ENCODE data around the gene KIF24.
"Not testable (repeated sequence)": the region's sequence is repeated elsewhere in the genome, so short reads cannot be mapped to it uniquely, and the experiment has no call there.

The KIF24 gene, protein sequence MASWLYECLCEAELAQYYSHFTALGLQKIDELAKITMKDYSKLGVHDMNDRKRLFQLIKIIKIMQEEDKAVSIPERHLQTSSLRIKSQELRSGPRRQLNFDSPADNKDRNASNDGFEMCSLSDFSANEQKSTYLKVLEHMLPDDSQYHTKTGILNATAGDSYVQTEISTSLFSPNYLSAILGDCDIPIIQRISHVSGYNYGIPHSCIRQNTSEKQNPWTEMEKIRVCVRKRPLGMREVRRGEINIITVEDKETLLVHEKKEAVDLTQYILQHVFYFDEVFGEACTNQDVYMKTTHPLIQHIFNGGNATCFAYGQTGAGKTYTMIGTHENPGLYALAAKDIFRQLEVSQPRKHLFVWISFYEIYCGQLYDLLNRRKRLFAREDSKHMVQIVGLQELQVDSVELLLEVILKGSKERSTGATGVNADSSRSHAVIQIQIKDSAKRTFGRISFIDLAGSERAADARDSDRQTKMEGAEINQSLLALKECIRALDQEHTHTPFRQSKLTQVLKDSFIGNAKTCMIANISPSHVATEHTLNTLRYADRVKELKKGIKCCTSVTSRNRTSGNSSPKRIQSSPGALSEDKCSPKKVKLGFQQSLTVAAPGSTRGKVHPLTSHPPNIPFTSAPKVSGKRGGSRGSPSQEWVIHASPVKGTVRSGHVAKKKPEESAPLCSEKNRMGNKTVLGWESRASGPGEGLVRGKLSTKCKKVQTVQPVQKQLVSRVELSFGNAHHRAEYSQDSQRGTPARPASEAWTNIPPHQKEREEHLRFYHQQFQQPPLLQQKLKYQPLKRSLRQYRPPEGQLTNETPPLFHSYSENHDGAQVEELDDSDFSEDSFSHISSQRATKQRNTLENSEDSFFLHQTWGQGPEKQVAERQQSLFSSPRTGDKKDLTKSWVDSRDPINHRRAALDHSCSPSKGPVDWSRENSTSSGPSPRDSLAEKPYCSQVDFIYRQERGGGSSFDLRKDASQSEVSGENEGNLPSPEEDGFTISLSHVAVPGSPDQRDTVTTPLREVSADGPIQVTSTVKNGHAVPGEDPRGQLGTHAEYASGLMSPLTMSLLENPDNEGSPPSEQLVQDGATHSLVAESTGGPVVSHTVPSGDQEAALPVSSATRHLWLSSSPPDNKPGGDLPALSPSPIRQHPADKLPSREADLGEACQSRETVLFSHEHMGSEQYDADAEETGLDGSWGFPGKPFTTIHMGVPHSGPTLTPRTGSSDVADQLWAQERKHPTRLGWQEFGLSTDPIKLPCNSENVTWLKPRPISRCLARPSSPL (N-terminal part only)

DNA sequence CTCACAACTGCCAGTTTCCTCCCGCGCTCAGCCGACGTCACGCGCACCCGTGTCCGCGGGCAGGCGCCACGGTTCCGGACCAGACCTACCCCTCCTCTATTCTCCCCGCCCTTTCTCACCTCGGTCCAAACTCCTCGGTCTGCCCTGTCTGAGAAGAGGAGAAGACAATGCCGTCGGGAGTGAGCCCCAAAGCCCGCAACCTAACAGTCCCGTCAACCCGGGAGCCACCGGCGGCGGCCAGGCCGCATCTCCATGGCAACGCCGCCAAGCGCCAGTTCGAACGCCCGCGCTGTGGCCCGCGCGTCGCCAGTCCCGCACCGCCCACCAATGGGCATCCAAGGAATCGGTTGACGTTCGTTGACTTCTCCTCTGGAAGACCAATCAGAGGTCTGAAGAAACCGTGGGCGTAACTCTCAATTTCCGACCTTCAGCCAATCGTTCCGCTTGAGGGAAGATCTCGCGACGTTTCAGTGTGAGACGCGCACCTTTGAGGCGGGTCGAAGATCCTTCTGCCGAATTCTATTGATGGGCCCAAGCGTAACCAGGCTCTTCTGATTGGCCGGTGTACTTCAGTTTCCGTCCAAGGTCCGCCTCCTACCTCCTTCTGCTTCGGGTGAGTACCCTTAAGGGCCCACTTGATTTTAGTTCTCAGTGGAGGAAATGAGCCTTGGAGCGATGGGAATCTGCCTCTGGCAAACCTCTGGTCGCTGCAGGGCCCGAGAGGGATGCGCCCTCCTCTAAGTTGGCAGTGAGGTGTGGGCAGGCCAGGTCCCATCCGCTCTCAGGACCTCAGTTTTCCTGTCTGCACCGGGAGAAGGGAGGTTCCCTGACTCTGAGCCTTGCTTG, at the start of gene KIF24, which contains the start of gene NUDT2:
Gene KIF24 (minus strand): TSS at position 282 of the 846 bp plus-strand sequence. CDS start 17,922 bp downstream, outside the sequence.
Gene NUDT2 (plus strand): TSS at position 583 of the 846 bp plus-strand sequence. CDS start 9,471 bp downstream, outside the sequence.
- peak; percentile 100 for DNase-seq (ENCODE audit: low spot score)

DNA sequence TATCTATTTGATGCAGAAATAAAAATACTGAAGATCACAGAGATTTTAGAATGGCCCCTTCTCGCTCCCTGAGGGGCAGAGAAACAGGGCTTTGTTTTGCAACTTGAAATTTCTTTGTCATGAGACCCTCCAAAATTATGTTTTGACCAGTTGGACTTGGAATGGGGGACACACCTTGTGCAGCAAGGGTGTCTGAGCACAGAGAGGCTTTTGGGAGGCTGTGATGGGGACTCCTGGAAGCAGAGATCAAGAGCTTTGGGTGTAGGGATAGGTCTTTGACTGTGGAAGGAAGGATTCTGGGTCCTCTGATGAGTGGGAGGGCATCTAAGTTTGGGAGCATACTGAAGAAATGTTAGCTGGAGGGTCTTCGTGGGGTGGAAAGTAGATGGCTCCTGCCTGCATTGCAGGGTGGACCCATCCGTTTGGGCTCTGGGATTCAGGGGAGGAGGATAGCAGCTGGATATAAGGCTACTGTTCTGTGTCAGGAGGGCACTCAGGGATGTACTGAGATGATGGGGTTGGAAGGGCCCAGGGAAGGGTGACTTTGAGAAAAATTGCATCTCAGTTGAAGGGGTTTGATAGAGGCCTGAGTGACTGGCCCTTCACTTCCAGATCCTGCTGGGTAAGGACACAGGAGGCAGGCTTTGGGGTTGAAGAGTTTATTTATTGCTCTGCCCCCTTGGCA, 49.5 kb upstream of the KIF24 start:
- DNase-seq (ENCODE audit: low spot score) = no peak

DNA sequence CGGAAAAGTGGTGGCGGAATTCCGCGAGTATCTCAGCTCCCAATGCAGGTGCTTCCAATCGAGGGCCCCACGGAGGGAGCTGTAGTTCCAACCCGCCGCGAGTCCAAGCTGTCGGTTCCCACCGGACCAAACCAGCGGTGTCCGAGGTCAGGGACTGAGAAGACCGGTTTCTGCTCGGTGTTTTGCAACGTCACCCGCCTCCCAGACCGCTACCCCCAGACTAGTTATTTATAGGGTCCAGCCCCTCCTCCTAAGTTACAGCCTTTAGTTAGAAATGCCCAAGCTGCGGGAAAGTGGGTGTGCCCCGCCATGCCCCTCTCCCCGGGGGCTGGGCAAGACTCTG, 48.3 kb upstream of the KIF24 start:
- no peak for DNase-seq (ENCODE audit: low spot score)

DNA sequence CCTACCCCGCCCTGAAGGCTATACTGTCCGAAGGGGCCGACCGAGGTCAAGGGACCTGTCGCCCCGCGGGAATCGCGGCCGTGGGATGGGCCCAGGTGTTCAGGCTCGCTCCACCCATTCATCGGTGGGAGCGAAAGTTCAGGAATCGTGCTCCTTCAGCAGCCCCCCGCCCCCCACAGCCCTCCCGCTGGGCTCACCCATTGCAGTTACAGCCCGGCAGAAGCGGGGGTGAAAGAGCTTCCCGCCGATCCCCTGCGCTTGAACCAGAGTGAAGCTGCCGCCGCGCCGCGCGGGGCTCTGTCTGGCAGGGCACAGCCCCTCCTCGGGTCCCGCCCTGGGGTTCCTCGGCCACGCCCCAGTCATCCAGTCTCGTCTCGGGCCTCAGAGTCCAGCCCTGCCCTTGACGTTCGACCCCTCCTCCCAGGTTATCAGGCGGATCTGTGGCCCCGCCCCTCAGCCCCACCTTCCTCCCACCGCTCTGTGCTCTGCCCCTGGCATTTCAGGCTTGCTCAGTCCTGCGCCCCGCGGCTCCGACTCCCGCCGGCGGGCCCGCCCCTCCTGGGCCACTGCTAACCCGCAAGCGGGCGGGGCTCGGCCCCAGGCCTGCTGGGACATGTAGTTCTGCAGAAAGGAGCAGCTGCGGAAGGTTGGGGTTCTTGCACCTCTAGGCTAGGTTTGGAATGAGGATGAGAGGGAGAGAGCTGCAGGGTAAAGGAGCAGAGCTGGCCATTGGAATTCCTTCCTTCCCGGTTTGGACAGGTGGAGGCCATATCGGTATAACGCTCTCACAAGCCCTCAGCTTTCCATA, 47.7 kb upstream of the KIF24 start, which contains the start of gene MYORG:
Gene MYORG (minus strand): TSS at position 303 of the 808 bp plus-strand sequence. CDS start 3,955 bp downstream, outside the sequence.
- DNase-seq (ENCODE audit: low spot score) = peak; percentile 97

DNA sequence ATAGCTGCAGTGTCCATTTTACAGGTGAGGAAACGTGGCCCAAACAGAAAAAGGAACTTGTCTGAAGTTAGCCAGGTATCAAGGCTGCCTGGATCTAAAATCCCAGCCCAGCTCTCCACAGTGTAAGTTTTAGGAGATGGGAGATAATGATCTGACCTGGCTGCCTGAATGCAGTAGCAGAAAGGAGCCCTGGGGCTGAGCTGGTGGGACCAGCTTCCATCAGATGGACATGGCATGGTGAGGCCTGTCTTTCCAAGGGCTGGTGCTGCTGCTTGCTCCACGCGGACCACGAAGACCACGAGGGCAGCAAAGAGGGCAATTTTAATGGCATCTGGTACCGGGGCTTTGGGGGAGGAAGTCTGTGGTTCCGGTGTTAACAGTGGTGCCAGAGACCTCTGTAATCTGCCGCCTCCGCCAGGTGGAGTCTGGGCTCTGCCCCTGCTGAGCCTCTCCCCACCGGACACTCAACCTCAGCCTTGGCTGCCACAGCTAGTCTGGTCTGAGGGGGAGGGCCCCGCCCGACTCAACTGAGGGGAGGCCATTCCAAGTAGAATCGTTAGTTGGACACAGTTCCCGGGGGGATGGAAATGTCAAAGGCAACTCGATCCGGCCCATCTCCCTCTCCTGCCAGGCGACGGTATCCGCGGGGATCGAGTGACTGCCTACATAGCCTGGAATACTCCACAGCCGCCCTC, 47.0 kb upstream of the KIF24 start:
- peak; percentile 50 for DNase-seq (ENCODE audit: low spot score)

DNA sequence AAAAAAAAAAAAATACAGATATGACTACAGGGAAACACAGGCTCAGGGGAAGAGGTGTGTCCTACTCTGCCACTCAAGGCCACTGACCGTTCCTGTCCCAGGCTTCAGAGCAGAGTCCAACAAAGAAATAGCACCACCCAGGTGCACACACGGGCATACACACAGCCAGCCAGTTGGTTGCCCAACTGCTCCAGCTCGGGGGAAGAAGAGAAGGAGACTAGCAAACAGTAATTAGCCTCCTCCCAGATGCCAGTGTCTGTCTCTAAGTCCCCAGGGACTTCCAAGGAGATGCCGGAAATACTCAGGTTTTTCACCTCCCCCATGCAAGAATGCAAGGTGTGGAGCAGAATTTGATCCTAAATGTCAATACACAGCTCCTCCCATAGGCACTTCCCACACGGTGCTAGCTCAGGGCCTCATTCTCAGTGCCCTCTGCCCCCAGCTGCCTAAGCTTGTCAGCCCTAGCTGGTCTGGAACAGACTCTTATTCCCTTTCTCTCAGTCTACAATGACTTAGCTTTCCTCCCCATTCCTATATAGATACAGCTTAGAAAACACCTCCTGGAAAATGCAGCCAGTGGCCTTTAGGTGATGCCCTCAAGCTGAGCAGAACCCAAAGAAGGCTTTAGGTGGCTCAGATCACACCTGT, 46.0 kb upstream of the KIF24 start:
- DNase-seq (ENCODE audit: low spot score) = no peak

DNA sequence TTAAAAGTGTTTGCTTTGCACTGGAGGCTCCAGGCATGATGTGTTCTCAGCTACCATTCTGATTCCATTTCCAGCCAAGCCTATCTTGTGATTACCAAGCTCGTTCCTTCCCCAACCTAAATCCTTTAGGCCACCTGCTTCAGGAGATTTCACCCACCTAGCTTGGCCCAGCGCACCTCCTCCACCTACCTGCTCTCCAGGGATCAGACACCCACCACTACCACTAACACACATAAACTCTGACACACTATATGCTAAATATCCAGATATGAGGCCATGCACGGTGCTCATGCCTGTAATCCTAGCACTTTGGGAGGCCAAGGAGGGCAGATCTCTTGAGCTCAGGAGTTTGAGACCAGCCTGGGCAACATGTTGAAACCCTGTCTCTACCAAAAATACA, 45.3 kb upstream of the KIF24 start:
- no peak for DNase-seq (ENCODE audit: low spot score)

DNA sequence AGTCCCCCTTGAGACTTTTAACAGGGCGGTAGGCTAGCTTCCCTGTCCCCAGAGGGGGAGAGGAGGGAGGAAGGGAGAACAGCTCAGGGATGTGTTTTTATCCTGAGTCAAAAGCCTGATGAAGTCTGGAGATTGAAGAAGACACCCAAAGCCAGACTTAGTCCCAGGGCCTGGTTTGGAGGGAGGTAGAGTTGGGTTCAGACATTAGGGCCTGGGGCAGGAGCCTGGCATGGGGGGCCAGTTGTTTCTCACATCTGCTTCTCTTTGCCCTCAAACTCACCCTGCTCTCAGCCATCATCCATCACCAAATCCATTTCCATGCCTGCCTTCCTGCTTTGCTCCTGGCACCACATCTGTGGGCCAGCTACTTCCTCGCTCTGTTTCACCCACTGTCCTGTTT, 44.7 kb upstream of the KIF24 start:
- DNase-seq (ENCODE audit: low spot score) = no peak

DNA sequence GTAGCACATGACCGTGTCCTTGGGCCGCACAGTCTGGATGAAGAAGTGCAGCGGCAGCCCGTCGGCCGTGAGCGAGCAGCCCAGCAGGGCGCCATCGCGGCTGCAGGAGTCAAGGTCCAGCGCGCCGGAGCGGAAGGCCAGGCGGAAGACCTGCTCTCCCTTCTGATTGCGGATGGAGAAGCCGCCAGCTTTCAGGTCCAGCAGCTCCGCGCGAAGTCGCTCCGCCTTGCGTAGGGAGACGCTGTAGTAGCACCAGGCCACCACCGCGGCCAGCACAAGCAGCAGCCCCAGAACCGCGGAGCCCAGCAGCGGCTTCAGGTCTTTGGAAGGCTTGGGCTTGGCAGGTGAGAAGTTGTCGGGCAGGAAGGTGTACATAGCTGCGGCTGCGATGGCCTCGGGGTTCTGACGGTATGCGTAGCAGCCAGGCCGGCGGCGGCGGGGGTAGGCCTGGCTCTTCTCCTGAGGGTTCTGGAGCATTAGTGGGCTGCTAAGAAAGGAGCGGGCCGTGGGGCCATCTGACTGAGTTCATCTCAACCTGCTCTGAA, 43.5 kb upstream of the KIF24 start:
- DNase-seq (ENCODE audit: low spot score) = no peak

DNA sequence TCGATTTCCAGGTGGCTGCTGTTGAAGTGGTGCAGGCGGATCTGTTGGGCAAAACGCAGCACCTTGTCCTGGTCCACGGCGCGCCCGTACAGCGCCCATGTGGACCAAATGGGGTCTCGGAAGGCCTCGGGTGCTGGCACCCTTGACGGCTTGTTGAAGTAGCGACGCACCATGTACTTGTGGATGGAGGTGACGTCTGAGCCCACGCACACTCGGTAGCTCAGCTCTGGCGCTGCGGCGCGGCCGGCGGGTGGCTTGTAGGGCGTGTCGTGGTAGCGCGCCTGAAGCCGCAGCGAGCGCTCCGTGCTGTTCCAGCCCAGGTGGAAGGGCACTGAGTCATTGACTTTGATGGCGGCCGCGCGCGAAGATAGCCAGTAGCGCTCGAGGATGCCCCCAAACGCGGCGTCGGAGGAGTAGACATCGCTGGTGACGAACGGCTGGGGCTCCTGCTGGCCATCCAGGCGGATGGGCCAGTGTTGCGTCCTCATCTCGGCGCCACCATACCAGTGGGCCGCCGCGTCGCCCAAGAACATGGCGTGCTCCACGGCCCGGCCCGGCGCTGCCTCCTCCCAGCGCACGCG, 42.9 kb upstream of the KIF24 start:
- DNase-seq (ENCODE audit: low spot score) = no peak

DNA sequence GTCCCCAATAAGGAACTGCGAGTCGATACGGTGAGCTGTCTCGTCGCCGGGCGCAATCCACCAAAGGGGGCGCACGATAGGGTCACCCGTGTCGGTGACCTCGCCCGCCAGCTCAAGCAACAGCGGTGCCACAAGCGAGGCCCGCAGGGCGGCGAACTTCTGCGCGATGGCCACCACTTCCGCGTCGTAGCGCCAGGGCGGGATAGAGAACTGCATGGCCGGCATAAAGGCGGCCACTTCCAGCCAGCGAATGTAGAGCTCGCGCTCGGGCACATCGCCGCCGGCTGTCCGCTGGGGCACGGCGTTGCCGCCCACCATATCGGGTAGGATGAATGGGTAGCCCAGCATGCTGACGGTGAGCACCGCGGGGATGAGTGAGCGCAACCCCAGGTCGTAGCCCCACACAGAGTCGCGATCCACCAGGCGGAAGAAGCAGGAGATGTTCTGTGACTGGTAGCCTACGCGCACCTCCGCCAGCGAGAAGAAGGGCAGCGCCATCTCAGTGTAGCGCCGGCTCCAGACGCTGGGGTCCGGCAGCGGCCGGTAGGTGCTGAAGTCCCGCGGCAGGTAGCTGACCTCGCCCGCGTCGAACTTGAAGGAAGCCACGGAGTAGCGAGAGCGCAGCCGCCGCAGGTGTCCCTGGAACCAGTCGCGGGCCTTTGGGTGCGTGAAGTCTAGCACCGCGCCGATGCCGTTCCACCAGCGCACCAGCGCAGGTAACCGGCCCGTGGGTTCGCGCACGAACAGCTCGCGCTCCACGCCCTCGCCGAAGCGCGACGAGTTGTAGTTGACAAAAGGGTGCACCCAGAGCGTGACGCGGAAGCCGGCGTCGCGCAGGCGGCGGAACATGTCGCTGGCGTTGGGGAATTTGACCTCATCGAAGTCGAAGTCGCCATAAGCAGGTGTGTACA, 42.2 kb upstream of the KIF24 start:
- no peak for DNase-seq (ENCODE audit: low spot score)

DNA sequence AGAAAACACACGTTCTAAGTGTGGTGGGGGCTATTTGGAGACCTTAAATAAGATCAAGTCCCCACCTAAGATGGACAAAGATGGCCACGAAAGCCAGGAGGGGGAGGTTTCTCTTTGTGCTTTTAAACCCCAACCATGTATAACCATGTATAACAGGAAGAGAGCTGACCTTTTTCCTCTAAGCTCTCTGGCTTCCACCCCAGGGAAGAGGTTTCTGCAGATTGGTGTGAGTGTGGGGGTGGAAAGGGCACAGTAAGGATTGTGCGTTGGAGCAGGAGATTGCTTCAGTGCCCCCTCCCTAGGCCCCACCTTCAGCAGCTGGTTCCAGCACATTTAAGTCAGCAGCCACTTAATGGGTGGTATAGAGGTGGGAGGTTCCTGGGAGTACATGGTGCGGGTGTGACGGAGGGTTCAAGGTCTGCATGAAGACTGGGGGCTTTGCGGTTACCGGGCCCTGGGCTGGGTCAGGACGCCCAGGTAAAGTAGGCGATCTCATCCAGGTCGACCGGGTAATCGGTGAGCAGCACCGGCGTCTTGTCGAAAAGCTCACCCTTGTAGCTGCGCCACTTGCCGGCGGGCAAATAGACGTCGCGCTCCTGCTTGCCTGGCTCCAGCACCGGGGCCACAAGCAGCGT, 41.4 kb upstream of the KIF24 start:
- no peak for DNase-seq (ENCODE audit: low spot score)

DNA sequence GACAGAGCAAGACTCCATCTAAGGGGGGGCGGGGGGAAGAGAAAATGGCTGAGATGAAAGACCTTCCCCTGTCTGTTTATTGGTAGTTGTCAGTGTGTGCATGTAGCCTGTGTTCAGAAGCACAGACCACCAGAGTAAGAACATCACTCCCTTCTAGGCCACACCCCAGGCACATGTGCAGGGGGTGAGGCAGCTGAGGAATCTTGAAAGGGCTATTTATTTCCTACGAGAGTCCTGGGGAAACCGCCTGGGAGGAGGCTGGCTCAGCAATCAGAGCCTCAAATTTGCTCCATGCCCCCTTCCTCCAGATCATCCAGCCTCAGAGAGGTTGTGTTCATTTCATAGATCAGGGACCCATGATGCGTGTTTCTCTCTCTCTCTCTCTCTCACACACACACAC, 40.6 kb upstream of the KIF24 start:
- no peak for DNase-seq (ENCODE audit: low spot score)

DNA sequence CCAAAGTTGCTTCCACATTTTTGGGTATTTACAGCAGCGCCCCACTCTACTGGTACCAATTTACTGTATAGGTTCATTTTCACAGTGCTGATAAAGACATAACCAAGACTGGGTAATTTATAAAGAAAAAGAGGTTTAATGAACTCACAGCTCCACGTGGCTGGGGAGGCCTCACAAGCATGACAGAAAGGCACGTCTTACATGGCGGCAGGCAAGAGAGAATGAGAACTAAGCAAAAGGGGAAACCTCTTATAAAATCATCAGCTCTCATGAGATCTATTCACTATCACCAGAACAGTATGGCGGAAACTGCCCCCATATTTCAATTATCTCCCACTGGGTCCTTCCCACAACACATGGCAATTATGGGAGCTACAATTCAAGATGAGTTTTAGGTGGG, 39.7 kb upstream of the KIF24 start:
- not testable (repeated sequence) for DNase-seq (ENCODE audit: low spot score)

DNA sequence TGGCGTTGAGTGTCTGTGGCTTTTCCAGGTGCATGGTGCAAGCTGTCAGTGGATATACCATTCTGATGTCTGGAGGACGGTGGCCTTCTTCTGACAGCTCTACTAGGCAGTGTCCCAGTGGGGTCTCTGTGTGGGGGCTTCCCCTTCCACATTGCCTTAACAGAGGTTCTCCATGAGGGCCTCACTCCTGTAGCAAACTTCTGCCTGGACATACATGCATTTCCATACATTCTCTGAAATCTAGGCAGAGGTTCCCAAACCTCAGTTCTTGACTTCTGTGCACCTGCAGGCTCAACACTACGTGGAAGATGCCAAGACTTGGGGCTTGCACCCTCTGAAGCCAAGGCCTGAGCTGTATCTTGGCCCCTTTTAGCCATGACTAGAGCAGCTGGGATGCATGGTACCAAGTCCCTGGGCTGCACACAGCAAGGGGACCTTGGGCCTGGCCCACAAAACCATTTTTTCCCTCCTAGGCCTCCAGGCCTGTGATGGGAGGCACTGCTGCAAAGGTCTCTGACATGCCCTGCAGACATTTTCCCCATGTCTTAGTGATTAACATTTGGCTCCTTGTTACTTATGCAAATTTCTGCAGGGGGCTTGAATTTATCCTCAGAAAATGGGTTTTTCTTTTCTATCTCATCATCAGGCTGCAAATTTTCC, 38.8 kb upstream of the KIF24 start:
- DNase-seq (ENCODE audit: low spot score) = not testable (repeated sequence)

DNA sequence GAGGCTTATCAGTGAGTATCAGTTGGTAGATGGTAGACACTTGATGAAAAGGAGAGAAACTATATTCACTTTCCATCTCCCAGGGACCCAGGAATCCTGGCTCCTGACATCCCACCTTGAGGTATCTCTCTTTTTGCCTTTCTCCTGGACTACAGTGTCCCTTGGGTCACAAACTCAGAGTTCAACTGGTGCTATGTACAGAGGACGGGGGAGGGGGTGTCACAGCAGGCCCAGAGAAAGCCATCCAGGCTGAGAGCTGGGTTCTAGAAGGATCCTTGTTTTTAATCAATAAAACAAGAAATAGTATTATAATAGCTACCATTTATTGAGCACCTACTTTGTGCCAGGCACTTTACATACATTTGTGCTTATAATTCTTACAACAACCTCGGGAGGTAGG, 37.3 kb upstream of the KIF24 start:
- no peak for DNase-seq (ENCODE audit: low spot score)
